HG03439 (cell line): ENCODE results near the gene UBR1.

ENCODE experiments used
- ATAC-seq: cut with Tn5 transposase; IDR thresholded peaks from one replicate; pipeline ENCODE4 v1.9.1; 2021; ENCODE audit warnings: mild to moderate bottlenecking, moderate library complexity; ENCODE audit not compliant: unreplicated experiment

The UBR1 gene

DNA sequence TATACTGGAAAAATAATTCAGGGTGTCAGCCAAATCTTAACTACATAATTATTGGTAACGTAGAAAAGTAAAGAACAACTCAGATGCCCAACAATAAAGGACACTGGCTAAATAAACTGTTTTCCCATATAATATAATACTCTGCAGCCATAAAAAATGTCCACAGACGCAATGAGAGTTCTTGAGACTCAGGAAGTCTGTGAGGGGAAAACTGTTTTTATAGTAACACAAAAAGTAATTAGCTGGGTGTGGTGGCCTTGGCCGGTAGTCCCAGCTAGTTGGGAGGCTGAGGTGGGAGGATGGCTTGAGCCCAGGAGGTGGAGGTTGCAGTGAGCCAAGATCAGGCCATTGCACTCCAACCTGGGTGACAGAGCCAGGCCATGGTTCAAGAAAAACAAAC lies 5.5 kb upstream of the UBR1 start:
- ATAC-seq = no peak

DNA sequence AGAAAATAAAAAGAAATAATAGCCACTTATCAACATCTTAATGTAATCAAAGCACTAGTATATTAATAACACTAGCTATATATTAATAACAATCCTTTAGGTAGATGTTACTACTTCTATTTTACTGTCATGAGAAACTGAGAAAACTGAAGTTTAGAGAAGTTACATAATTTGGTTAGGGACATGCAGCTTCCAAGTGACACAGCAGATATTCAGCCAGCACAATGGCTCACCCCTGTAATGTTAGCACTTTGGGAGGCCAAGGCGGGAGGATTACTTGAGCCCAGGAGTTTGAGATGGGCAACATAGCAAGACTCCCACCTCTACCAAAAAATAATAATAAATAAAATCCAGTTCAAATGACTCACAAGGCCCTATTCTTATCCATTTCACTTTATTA lies 1.9 kb upstream of the UBR1 start:
- ATAC-seq = no peak

DNA sequence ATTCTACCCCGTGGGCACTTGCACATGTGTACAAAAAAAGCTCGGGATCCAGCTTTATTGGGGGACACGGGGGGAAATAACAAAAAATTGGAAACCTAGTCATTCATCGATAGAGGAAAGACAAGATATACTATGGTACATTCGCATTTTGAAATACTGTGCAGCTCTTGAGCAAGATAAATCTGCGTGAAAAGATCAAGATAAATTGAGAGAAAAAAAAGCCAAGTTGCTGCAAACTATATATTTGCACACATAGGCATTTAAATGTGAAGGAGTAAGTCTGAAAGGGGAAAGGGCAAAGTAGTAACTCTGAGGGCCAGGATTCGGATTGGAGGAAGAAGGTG lies 620 bp upstream of the UBR1 start:
- ATAC-seq = no peak

DNA sequence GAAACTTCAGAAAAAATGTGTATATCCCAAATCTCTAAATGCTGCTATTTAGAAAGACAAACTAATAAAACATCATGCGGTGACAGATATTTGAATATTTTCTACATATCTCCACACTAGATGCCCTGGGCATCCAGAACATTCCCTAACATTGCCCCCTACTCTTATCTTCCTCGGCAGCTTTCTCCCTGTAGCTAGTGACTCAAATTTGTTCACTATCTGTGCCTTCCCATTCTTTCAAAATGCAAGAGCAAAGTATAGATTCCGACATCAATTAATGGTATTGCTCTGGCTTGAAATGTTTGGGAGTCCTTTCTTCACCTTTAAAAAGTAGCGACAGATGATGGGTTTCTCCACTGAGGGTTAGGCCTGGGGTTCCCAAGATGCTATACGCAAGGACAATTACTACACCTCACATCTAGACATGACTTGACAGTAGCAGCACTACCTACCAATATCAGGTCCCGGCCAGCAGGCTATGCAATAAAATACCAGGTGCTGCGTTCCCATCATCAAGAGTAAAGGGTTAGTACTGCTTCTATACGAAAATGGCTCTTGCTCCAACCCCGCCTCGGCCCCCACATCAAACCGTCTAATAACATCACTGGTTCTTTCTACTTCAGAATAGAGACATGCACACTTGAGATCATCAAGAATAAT lies 631 bp downstream of the UBR1 start:
- peak; percentile 10 for ATAC-seq

DNA sequence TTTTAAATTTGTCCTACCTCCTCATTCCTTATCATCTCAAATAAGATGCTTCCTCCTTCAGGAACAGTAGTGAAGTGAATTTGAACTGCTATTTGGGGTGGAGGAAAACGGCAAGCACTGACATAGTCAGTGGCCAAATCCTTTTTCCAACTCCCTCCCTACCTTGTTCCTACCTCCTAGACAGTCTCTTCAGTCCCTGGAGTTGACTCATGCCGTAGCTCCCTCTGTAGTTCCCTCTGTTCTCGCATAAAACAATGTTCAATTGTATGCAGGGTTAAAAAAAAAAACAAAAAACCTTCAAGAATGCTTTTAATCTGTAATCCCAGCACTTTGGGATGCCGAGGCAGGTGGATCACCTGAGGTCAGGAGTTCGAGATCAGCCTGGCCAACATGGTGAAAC lies 1.4 kb downstream of the UBR1 start:
- no peak for ATAC-seq

DNA sequence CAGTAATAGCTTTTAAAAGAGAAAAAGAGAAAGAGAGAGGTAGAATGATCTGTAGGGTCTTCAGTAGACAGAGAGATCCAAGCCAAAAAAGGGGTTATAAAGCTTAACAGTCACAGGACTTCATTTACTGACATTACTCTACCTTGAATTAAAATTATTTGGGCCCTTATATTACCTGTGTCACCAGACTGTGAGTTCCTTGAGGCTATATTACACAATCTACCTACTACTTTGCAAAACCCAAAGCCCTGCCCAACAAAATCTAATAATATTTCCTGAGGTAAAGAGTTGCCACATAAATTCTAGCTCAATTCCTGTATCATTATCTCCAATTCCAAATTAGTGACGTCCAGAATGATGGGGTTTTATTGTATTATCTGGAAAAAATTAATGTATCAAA lies 1.9 kb downstream of the UBR1 start:
- no peak for ATAC-seq

DNA sequence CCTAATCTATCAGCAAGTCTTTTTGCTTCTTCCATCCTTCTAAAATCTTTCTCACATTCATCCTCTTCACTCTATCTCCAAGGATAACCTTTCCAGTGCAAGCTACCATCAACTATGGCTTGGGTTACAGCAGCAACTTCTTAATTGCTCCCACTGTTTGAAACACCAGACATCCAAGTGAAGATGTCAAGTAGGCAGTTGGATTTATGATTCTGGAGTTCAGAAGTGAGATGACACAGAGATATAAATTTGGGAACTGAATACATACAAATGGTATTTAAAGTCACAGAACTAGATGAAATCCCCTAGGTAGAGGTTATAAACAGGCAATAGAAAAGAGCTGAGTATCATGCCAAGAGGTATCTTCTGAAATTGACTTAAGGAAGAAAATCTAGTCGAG lies 3.7 kb downstream of the UBR1 start:
- ATAC-seq = no peak

DNA sequence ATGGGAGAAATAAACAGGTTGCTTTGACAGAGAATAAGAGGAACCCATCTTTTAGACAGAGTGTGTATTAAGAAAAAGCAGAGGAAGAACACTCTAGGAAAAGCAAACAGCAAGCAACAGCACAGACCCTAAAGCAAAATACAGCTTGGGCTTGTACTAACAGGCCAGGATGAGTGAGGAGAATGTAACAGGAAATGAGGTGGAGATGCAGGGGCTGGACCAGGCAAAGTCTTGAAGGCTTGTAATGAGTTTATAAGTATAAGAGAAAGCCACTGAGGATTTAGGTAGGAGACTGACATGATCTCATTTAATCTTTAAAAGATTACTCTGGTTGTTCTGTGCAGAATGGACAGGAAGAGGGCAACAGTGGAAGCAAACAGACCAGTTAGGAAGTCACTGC lies 4.9 kb downstream of the UBR1 start:
- no peak for ATAC-seq

DNA sequence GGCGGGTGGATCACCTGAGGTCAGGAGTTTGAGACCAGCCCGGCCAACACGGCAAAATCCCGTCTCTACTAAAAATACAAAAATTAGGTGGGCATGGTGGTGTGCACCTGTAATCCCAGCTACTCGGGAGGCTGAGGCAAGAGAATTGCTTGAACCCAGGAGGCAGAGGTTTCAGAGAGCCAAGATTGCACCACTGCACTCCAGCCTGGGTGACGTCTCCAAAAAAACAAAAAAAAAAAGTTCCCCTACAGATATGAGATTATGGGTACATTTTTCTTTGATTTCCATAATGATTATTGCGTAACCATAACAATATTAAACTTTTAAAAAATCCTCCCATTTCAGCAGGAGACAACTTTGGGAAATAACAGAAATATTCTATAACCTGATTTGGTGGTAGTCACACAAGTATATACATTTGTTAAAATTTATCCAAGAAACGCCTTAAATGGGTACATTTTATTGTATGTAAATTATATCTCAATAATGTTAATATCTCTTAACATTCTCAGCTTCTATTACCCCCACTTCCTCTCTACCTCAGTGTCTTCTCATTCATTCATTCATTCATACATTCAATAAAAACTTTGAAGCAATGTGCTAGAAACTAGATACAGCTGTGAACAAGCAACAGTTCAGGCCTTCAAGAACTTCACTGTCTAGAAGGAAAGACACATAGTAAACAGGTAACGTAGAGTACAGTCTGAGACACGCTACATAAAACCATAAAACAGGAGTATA lies 6.6 kb downstream of the UBR1 start:
- no peak for ATAC-seq

DNA sequence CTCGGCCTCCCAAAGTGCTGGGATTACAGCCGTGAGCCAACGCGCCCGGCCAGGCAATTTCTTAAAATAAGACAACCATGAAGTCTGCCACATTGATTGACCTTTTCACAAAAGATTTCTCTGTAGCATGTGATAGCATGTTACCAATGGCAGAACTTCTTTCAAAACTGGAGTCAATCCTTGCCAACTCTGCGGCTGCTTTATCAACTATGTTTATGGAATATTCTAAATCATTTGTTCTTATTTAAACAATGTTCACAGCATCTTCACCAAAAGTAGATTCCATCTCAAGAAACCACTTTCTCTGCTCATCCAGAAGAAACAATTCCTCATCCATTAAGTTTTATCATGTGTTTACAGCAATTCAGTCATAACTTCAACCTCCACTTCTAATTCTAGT lies 9.4 kb downstream of the UBR1 start:
- no peak for ATAC-seq

DNA sequence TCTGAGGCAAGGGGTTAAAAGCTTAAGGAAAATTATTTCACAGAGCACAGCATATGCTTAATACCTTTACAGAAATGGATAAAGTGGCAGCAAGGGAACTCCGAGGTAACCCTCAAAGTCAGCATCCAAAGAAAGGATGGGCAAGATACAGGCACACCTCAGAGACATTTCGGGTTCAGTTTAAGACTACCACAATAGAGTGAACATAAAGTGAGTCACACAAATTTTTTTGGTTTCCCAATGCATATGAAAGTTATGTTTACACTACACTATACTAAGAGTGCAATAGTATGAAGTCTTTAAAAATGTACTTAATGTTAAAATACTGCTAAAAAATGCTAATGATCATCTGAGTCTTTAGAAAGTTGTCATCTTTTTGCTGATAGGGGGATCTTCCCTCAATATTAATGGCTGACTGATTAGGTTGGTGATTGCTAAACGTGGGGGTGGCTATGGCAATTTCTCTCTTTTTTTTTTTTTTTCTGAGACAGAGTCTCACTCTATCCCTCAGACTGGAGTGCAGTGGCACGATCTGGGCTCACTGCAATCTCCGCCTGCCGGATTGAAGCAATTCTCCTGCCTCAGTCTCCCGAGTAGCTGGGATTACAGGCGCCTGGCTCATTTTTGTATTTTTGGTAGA lies 10.0 kb downstream of the UBR1 start:
- ATAC-seq = no peak

DNA sequence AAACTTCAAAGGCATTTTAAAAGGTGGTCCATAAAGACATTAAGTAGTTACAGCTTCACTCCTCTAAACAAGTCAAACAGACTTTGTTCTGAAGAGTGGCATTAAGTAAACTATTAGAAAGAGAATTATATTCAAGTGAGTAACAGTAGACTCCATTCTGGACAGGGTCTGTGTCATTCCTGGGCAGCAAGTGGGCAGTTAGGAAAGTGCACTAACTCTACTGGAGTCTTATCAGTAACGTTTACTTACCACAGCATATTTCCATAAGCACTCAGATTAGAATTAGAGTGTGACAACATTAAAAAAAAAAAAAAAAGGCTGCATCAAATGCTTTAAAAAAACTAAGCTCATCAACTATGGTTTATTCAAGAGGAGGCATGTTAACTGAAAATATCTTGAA lies 10.6 kb downstream of the UBR1 start:
- no peak for ATAC-seq

DNA sequence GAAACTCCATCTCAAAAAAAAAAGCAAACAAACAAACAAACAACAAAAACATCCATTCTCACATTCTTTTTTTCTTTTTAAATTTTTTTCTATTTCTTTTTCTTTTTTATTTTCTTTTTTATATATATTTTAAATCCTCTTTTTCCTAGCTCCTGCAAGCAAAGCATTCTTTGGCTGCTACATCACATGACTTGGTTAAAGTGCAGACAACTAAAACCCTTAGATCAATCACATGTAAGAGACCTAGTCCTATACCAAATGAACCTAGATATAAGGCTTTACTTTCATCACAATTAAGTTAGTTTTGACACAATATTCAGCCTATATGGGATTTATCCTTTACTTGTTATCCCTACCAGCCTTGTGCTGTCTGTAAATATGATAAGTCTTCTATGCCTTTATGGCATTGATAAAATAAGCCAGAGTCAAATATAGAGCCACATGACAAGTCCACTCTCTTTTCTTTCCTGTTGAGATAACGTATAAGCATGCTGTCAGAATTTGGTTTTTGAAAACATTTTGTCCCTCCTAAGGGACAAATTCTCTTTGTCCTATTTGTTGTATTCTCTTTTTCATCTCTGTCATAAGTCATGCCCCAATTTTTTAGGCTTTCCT lies 11.3 kb downstream of the UBR1 start:
- no peak for ATAC-seq

DNA sequence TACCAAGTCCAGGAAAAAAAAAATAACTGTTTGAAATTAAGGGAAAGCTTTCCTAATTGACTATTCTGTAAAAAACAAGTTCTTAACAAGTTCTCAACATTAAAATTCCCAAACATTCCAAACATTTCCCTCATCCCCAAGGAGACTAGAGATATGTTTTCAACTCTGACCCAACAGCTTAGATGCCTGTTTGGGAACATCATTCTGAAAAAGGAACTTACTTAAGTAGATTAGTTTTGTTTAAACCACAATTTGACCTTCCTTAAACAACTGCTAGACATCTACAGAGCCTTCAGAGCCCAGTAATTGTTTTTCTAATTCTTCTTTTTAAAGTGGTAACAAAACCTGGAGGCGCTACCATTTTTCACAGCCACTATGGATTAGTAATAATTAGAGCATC lies 12.8 kb downstream of the UBR1 start:
- no peak for ATAC-seq

DNA sequence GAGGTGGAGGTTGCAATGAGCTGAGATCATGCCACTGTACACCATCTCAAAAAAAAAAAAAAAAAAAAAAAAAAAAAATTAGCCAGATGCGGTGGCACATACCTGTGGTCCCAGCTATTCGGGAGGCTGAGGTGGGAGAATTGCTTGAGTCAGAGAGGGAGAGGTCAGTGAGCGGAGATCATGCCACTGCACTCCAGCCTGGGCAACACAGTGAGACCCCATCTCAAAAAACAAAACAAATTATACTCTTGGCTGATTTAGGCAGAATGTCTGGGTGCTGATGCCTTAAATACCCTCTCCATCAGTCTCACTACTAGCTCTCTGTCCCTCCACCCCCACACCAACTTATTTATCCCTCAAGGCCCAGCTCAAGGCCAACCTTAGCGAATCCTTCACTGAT lies 14.0 kb downstream of the UBR1 start:
- ATAC-seq = no peak

DNA sequence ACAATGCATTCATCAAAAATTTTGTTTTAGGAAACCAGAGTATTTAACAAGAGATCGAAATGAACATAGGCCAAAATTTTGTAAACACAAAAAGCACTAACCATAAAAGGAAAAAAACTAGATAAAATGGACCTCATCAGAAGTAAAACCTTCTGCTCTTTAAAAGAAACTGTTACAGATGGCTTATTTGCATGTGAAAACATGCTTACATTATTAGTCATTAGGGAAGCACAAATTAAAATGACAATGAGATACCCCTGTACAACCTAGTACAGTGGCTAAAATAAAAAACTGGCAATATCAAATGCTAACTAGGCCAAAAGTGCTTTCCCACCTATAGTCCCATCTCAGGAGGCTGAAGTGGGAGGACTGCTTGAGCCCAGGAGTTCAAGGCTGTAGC lies 19.3 kb downstream of the UBR1 start:
- no peak for ATAC-seq

DNA sequence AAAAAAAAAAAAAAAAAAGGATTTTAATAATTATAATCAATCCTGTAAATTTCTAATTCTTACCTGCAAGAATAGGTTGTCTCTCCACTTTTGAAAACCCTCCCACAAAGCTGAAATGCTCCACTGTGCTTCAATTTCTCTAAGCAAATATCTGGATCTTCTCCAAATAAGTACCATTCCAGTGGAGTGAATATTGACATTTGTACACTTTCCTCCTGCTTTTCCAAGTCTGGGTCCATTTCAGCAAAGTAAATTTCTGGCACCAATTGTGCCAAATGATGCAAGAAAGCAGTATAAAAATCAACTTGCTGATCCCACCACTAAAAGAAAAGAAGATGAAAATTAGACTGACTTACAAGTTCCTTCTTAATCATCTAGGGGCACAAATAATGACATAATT lies 19.9 kb downstream of the UBR1 start:
- no peak for ATAC-seq

DNA sequence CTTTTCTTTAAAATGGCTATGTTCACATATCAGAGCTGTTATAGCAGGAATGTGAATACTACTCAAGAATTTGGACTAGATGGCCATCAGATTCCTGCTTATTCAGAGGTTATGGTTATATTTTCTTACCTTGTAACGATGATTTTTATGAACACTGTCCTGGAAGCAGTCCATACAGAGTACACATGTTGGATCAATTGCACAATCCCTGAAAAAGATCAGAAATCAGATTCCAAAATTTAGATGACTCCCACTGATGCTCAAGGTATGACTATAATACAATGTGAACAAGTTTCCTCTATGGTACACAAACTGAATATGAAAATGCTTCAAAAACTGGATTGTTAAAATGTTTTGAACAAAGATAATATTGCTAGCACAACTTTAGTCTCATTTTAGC lies 23.3 kb downstream of the UBR1 start:
- ATAC-seq = no peak

DNA sequence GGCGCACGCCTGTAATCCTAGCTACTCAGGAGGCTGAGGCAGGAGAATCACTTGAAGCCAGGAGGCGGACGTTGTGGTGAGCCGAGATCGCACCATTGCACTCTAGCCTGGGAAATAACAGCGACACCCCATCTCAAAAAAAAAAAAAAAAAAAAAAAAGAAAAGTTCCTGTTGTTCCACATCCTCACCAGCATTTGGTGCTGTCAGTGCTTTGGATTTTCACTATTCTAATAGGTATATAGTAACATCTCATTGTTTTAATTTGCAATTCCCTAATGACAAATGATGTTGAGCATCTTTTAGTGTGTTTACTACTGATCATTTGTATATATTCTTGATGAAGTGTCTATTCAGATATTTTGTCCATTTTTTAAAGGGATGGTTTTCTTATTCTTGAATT lies 24.6 kb downstream of the UBR1 start:
- ATAC-seq = no peak

DNA sequence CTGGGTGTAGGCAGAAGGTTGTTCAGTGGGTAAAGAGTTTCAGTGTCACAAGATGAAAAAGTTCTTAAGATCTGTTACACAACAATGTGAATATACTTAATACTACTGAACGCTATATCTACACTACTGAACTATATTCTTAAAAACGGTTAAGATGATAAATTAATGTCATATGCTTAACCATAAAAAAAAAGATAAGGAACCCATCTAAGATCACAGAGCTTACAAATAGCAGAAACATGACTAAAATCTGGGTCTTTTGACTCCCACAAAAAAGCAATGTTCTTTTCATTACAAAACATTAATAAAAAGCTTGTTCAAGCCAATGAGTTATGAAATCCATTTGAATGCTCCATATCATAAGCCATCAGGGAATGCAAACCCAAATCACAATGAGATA lies 34.4 kb downstream of the UBR1 start:
- no peak for ATAC-seq

DNA sequence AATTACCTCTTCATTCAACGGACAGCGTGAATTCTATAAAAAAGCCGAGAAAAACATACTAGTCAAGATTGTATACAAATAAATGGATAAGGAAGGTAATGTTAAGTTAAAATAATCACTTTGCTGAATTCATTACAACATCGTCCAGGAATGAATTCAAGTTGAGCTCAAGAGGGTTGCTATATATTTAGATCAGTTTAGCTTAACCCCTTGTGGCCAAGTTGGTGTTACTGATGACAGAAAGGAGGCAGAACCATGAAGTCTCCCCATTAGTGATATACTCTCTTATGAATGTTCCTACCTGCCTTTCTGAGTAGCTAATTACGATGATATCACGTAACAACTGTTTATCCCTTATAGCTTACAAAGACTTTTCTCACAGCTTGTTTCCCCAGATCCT lies 34.9 kb downstream of the UBR1 start:
- ATAC-seq = no peak

DNA sequence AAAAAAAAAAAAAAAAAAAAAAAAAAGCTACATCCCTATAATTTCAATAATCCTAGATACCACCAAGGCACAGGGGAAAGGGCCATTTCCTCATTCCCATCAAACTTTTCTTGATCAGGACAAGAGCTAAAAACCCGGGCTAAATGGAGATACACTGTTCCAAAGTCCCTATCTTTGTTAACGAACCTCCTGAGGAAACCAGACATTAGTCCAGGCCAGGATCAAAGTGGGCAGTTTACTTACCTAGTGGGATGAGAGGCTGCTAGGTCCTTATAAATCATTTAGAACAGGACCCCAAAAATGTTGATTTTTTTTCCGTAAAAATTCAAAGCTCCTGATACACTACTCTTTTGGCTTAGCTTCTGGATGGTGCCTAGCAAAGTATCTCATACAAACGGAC lies 35.6 kb downstream of the UBR1 start:
- no peak for ATAC-seq
